Heart left ventricle (tissue), 13 donors: ENCODE measurements around the gene ADRM1.

ENCODE experiments used
- CTCF ChIP-seq, 12 donors: fragments of 200-600 bp; sonication (generic) in 4 of 12; IDR thresholded peaks; one replicate each; pipeline versions ENCODE4 v1.5.0 to v1.8.0; 2018 to 2022; ENCODE audit warnings: antibody characterized with exemption in 12 of 12, mild to moderate bottlenecking in 5 of 12
- POLR2A ChIP-seq, 2 donors: fragments of 450-650 bp; IDR thresholded peaks; one replicate each; pipeline ENCODE4 v1.6.1; 2017; ENCODE audit warnings: antibody characterized with exemption in 2 of 2, mild to moderate bottlenecking in 2 of 2, moderate library complexity in 2 of 2
- donor health status: ischemic (EF 13 %, LVEDD 7.1; RV severe dilation, severe dysfunction).
- donor health status: DM: no; HTN: yes; CAD: no.
- donor health status: DM: no; HTN: no; CAD: no.
- donor health status: ischemic (EF 25% LVEDD 6.9; RV normal size, moderate dysfunction).
- donor health status: ischemic (EF 25% LVEDD 5.7; RV mildly dilated, moderate dysfunction).
- donor health status: ischemic (EF 35%, LVEDD 5.7; RV mildly dilated, moderate dysfunction).
- donor health status: nonischemic (EF 11% LVEDD 7.7; RV severe dilation, severe dysfunction).
- donor health status: DM: yes; HTN: yes; CAD: no.
- donor health status: PGD.
- donor health status: ischemic (EF 29% LVEDD 5.4; RV normal size, mild dysfunction).
- donor health status: nonischemic (EF 23%, LVEDD 6.1; RV moderate dilation, normal function).

DNA sequence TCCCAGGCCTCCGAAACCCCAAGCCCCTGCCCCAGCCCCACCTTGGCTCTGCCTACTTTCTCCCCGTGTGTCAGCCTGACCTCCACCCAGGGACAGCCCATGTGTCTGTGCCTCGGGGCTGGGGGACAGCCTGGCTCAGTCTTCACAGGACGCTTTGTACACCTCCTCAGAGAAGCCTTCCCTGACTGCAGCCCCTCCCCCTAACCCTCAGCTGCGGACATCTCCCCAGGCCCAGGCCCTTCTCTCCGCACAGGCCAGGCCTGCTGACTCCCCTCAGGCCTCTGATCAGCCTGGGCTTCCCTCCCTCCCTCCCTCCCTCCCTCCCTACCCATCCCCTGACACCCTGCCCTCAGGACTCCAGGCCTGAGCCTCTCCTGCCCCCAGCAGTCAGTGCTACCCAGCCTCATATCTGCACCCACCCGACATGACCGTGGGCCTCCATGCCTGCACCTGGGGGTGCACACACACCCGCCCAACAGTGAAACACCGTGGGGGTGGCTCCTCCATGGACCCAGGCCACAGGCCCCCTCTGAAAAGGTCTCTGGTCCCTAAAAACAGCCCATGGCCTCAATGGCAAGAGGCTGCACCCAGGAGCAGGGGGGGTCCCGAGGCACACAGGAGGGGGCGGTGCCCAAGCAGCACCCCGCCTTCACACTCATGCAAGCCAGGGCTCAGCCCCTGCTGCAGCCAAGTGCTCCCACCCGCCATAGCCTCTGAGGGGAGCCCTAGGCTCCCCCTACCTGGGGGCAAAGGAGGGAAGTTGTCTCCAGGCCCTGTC lies 51.4 kb downstream of the ADRM1 start:
- no peak for TF ChIP-seq CTCF (IDR thresholded peaks at IDR 0.05)
- no peak for TF ChIP-seq POLR2A (IDR thresholded peaks at IDR 0.05)
